GM19023 (cell line): ENCODE results near the gene PRSS38.
"Not testable (repeated sequence)": the region's sequence is repeated elsewhere in the genome, so short reads cannot be mapped to it uniquely, and the experiment has no call there.

ENCODE experiments used
- ATAC-seq: cut with Tn5 transposase; IDR thresholded peaks from one replicate; pipeline ENCODE4 v1.9.1; 2021; ENCODE audit warnings: mild to moderate bottlenecking, moderate library complexity; ENCODE audit not compliant: unreplicated experiment

PRSS38 gene

DNA sequence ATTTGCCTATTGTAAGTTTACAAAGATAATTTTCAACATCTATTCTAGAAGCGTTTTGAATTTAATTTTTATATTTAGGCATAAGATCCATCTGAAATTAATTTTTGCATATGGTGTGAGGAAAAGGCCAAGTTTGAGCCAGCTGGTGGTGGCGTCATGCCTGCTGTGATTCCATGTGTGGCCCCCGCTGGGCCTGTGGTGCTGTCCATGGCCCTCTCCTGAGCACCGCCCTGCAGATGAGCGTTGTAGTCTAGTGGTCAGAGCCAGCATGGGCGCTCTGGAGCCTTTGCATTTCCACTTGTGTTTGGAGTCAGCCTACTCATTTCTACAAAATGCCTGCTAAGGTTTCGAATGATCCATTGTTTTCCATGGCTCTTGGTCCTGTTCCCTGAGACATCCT, 22.7 kb downstream of the PRSS38 start:
- no peak for ATAC-seq

DNA sequence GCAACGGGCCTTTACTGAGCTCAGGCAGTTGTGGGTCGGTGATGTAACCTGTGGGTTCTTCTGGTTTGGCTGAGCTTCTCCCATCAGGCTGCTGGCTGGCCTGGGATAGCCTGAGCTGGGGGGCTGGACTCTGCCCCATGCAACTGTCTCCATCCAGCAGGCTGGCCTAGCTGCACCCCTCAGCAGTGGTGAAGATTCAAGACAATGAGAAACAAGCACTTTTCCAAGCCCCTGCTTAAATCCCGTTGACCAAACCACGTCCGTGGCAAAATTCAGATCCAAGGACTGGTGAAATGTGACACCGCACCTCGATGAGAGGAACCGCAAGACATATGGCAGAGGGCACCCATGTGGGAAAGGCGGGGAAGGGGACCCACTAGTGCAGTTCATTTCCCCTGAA, 25.6 kb downstream of the PRSS38 start:
- no peak for ATAC-seq

DNA sequence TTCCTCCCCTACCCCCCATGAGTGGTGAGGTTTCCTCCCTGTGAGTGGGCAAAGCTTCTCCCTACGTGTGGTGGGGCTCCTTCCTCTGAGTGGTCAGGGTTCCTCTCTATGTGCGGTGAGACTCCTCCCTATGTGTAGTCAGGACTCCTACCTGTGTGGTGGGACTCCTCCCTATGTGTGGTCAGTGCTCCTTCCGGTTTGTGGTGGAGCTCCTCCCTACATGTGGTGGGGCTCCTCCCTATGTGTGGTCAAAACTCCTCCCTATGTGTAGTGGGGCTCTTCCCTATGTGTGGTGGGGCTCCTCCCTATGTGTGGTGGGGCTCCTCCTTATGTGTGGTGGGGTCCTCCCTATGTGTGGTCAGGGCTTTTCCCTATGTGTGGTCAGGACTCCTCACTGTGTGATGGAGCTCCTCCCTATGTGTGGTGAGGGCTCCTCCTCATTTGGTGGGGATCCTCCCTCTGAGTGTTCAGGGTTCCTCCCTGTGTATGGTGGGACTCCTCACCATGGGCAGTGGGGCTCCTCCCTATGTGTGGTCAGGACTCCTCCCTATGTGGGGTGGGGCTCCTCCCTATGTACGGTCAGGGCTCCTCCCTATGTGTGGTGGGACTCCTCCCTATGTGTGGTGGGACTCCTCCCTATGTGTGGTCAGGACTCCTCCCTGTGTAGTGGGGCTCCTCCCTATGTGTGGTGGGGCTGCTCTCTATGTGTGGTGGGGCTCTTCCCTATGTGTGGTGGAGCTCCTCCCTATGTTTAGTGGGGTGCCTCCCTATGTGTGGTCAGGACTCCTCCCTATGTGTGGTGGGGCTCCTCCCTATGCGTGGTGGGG, 29.1 kb downstream of the PRSS38 start:
- no peak for ATAC-seq

DNA sequence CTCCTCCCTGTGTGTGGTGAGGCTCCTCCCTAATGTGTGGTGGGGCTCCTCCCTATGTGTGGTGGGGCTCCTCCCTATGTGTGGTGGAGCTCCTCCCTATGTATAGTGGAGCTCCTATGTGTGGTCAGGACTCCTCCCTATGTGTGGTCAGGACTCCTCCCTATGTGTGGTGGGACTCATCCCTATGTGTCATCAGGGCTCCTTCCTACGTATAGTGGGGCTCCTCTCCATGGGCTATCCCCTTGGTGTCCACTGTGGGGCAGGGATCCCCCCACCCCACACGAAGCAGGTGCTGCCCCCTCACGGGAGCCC, 29.6 kb downstream of the PRSS38 start:
- ATAC-seq = no peak

- no peak for ATAC-seq
Observed at GRCh38 chr1:227845519-227845918, 30.0 kb downstream of the PRSS38 start.

GRCh38 chr1:227846265-227846858, 30.9 kb downstream of the PRSS38 start:
- ATAC-seq = no peak

DNA sequence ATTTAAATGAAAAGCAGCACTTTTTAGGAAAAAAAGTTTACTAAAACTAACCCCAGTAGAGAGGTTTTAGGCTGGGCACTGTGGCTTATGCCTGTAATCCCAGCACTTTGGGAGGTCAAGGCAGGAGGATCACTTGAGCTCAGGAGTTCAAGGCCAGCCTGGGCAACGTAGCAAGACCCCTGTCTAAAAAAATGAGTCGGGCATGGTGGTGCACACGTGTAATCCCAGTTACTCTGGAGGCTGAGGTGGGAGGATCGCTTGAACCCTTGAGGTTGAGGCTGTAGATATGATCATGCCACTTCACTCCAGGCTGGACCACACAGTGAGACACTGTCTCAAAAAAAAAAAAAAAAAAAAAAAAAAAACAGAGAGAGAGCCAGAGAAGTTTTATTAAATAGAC, 31.6 kb downstream of the PRSS38 start:
- ATAC-seq = not testable (repeated sequence)

GRCh38 chr1:227848430-227848932, 33.0 kb downstream of the PRSS38 start:
- ATAC-seq = no peak

- ATAC-seq = no peak
Observed at GRCh38 chr1:227849251-227849650, 33.8 kb downstream of the PRSS38 start.

- no peak for ATAC-seq
Observed at GRCh38 chr1:227854189-227854588, 38.7 kb downstream of the PRSS38 start.

- ATAC-seq = no peak
Observed at GRCh38 chr1:227855687-227856086, 40.2 kb downstream of the PRSS38 start.

GRCh38 chr1:227856147-227856858, 40.8 kb downstream of the PRSS38 start:
- ATAC-seq = no peak

DNA sequence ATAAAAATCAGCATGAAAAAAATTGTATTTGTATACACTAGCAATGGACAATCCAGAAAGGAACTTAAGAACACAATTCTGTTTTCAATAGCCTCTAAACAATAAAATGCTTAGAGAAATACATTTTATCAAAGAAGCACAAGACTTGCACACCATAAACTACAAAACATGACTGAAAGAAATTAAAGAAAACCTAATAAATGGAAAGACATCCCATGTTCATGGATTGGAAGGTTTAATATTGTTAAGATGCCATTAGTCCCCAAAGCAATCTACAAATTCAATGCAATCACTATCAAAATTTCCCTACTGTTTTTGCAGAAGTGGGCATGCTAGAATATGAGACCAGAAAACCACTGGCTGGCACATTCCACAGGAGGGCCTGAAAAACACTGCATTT, 49.4 kb downstream of the PRSS38 start:
- no peak for ATAC-seq

DNA sequence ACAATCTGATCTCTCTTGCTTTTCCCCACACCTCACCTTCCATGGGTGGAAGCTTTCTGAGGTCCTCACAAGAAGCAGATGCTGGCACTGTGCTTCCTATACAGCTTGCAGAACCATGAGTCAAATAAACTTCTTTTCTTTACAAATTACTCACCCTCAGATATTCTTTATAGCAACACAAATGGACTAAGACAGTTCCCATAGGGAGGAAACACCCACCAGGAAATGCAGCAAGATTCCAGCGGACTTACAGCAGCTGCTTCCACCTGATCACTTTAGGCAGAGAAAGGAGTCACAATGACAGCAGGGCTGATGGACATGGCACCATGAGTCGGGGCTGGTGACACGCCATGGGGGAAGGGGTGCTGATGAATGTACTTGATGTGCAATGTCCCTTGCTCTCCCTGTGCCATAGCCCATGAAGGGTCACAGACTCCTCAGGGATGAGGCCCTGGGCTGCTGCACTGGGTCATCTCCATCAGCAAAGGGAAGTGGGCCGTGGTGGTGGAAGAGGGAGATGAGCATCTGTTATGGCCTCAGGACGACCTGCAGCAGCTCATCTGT, 53.9 kb downstream of the PRSS38 start:
- ATAC-seq = no peak

DNA sequence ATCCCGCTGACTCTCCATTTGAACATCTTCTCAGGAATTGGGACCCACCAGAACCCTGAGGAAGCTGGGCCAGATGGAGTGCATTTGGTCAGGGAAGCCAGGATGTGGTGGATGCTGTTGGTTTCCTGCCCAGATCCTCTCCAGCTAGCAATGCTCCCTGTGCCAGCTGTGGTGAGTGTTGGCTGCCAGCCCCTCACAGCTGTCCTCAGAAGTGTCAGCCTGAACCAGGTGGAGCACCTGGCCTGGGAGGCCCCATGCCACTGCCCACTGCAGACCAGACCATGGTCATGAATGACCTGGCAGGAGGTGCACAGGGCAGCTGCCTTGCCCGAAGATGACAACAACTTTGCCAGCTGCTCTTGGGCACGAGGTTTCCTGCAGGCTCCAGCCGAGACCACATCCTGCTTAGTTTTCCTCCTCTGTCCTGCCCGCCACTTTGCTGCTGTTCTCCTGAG, 54.4 kb downstream of the PRSS38 start:
- no peak for ATAC-seq

DNA sequence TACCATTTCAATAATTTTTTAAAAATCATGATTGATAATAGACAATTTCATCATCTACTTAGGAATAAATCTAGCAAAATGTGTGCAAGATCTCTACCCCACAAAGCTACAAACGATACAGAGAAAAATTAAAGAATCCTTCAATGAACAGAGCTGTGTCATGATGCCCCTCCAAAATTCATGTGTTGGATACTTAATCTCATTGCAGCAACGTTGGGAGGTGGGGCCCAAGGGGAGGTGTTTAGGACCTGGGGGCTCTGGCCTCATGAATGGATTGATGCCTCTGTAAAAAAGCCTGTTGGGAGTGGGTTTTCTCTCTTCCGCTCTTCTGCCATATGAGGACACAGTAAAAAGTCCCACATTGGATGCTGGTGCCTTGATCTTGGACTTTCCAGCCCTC, 54.9 kb downstream of the PRSS38 start:
- ATAC-seq = no peak

GRCh38 chr1:227871892-227872291, 56.4 kb downstream of the PRSS38 start:
- ATAC-seq = not testable (repeated sequence)

DNA sequence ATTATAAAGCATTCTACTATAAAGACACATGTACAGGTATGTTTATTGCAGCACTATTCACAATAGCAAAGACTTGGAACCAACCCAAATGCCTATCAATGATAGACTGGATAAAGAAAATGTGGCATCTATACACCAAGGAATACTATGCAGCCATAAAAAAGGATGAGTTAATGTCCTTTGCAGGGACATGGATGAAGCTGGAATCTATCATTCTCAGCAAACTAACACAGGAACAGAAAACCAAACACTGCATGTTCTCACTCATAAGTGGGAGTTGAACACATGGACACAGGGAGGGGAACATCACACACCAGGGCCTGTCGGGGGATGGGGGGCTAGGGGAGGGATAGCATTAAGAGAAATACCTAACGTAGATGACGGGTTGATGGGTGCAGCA, 62.3 kb downstream of the PRSS38 start:
- not testable (repeated sequence) for ATAC-seq

GRCh38 chr1:227880342-227880924, 65.0 kb downstream of the PRSS38 start:
- no peak for ATAC-seq

- ATAC-seq = no peak
Observed at GRCh38 chr1:227883073-227883520, 67.6 kb downstream of the PRSS38 start.
